NOMO-1 treated with DMSO at 0.1 percent for 48 hours (cell line): ENCODE measurements around the gene CNNM1.
A peak's percentile ranks its signal among the peaks of the same experiment; 100 is the strongest.

ENCODE experiments used
- DNase-seq: peaks from one replicate; lab custom pipeline; 2025; ENCODE audit not compliant: unreplicated experiment; lab: John Stamatoyannopoulos, UW

Gene CNNM1

DNA sequence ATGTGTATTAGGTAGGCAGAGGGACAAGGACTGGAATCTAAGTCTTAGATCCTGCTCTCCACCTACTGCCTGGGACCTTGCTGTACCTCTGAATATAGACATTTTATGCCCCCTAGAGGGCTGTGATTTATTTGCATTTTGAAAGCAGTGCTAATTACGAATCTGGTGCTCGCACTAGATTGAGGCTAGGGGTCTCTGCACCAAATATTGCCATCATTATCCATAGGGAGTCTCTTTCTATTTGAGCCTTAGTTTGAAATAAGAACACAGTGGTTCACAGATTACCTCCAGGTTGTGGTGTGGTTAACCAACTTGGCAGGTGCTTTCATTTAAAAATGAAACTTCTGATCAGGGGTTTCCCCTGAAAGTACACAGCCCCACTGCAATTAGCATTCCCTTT lies 41.8 kb downstream of the CNNM1 start:
- DNase-seq: peak; percentile 9

- no peak for DNase-seq
Measured at GRCh38 chr10:99372546-99373271, 43.6 kb downstream of the CNNM1 start.

DNA sequence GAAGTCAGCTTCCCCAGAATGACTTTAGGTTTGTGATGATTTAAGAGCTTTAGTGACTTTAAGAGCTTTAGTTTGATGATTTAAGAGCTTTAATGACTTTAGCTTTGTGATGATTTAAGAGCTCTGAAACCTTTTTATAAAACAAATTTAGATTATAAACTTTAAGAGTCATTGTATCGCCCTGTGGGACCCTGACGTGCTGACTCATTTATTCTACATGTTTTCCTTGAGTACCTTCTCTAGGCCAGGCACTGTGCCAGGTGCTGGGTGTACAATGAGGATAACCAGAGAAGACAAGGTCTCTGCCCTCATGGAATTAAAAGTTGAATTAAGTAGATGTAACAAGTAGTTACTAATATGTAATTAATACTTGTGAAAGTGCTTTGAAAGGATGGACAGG lies 45.4 kb downstream of the CNNM1 start:
- DNase-seq: no peak

- DNase-seq: no peak
Measured at GRCh38 chr10:99374972-99375371, 45.8 kb downstream of the CNNM1 start.

GRCh38 chr10:99375426-99375825 lies 46.3 kb downstream of the CNNM1 start:
- DNase-seq: no peak

DNA sequence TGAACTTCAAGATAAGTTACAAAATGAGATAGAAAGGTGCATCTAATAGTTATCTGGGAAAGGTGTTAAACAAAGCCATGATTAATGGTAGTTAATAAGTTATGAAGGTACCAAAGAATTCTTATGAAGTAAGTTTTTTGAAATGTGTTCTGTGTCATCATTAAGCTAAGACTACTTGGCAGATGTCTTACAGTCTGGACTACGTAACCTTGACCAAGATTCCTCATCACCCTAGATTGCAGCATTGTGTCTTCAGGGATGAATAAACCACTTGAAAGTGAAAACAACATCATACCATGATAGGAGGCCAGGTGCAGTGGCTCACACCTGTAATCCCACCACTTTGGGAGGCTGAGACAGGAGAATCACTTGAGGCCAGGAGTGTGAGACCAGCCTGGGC lies 53.0 kb downstream of the CNNM1 start:
- no peak for DNase-seq

- no peak for DNase-seq
Measured at GRCh38 chr10:99387071-99387470, 57.9 kb downstream of the CNNM1 start.

DNA sequence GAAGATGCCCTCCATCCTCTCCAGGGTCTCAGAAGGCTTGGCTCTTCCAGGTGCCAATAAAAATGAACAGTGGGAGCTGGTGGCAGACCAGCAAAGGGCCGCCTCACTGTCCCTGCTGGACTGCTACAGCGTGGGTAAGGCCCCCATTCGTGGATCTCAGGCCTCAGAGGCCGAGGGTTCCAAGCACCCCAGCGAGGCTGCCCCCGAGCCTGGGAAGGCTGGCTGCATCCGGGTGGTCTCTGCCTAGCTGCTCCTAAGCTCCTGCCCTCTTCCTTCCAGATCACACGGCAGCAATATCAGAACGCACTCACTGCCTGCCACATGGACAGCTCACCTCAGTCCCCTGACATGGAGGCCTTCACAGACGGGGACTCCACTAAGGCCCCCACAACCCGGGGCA lies 58.4 kb downstream of the CNNM1 start:
- DNase-seq: no peak

- DNase-seq: no peak
Measured at GRCh38 chr10:99389729-99390480, 60.7 kb downstream of the CNNM1 start.

DNA sequence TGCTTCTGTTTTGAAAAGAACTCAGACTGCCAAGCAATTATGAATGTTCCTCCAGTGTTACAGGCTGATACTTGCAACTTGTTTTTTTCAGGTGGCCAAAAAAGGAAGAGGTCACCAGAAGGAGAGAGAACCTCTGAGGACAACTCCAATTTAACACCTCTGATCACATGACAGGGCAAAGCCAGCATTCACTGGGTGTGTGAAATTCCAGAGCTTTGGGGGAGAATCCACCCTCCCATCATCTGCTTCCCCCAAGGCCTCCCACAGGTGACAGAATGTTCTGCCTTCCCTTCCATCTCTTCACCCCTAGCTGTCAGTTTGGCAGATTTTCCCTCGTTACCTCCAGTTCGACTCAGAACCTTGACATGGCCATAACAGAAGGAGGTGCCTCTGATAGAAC lies 62.2 kb downstream of the CNNM1 start:
- no peak for DNase-seq

DNA sequence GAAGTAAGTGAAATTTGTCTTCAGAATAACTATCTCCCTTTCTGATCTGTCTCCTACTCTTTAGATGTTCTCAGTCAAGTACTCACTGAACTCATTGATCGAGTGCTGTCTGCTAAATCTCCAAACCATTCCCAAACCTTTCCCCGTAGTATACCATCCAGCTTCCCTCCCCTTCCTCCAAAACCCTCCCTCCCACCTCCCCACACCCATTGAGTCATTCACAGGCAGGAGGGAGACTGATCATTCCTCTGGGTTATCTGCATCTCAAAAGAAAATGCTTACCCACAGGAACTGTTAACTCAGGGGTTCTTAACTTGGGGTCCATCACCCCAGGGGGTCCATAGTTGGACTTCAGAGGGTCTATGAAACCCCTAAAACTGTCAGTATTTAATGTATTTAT lies 63.9 kb downstream of the CNNM1 start:
- no peak for DNase-seq

DNA sequence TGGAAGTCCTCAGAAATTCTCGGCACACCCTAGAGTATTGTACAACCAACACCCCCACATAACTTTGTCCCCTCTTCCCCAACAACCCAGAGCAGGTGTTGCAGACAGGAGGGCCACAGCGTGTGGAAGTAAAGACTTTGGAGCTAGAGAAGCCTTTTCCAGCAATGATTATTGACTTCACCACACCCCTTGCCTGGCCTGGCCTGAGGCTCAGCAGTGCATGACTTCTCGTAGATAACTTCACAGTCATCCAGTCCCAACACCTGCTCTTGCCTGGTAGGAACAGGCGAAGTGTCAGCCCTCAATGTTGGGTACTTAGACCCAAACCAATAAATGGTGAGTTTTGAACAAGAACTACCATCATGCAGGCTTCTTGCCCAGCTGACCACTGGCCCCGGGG lies 64.5 kb downstream of the CNNM1 start:
- DNase-seq: no peak

DNA sequence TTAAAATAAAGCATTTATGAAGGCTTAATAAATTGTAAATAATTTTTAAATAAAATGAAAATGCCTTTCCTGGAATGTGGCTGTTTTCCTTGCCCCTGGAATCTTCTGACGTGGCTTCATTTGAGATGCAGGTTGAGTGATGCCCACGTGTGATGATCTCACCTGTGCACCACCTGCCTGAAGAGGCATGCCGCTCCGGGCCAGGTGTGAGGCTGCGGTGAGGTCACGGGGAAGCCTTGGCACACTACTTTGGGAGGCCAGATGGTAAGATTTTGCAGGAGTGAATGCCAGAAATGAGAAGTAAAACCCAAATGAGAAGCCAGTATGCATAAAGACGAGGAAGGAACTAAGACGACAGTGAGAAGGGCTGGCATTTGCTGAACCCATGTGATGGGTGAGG lies 65.1 kb downstream of the CNNM1 start:
- DNase-seq: no peak

DNA sequence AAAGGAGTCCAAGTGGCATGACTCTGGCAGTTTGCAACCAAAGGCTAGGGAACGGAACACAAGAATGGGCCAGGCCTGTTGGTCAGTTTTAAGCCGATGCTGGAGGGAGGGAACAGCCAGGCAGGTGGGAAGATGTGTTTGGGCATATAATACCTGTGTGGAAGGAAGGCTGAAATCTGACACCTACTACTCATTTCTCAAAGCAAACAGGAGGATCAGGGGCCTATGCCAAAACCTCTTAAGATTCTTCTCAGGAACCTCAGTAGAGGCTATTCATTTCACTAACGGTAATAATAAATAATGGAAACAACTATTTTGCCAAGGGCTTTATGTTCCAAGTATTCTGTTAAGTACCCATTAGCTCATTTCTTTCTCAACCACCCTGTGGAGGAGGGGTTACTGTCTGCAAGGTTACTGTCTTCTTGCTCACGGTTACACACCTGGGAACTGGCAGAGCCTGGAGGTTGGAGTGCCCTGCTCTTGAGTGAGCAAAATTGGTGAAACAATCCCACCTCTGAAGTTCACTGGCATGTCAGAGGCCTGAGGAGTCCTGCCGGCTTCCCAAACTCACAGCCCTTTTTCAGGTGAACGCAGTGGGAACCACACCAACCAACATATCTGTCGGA lies 65.7 kb downstream of the CNNM1 start:
- no peak for DNase-seq

GRCh38 chr10:99395750-99396445 lies 66.7 kb downstream of the CNNM1 start:
- no peak for DNase-seq

DNA sequence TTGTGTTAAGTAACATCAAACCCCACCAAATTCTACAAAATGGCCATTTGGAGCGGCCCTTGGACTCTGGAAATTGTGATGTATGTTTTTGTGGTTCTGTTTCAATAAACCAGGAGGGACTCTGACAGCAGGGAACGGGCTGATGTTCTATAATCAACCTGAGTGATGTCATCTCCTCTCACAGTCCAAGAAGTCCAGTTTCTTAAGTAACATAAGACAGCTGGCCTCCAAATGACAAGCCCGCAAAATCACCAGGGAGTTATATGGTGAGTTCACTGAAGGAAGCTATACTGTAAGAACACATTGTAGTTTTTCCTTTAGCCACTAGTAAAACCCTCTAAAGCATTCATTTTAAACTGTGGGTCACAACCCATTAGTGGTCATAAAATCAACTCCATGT lies 67.3 kb downstream of the CNNM1 start:
- DNase-seq: no peak

DNA sequence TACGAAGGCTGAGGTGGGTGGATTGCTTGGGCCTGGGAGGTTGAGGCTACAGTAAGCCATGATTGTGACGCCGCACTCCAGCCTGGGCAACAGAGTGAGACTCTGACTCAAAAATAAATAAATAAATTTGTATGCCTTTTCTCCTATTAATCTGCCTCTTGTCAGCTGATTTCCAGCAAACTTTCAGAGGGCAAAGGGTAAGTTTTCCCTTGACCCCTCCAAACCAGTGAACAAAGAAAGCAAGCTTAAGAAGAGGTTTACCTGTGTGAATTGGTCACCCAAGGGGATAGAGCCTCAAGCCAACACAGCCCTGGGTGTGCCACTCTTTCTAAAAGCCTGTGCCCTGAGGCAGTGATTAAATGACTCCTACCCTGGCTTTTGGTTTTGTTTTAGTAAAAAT lies 70.5 kb downstream of the CNNM1 start:
- DNase-seq: no peak

- peak; percentile 64 for DNase-seq
Measured at GRCh38 chr10:99403674-99404073, 74.5 kb downstream of the CNNM1 start.

DNA sequence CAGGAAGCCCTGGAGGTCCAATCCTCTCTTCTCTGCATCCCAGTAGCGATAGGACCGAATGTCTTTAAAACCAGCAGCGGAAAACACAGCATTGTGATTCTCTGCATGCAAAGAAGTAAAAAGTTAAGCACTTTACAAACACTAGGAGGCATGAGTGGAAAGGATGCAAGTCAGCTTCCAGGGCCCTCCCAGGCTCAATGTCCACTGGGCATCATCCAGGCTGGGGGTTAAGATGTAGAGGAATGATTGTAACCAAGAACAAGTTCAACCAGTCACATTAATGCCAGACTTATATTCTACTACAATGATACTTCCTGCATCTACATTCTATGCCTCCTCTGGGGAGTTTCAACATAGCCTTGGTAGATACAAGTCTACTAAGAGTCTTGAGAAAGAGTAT lies 77.0 kb downstream of the CNNM1 start:
- DNase-seq: no peak

DNA sequence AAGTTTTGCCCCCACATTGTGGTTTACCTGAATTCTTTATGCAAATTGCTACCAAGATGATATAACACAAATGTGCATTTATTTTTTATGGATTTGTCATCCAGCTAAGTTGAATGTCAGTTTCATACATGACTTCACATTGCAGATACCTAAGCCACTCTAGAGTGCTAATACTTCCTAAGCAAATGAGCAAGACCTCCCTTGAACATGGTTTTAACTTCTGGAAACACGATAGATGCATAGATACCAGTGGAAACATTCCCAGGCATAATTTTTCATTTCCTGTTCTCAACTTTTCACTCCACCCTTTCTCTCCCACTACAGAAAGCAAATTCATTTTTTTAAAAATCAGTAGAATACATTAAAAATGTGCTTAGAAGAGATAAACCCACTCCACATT lies 81.0 kb downstream of the CNNM1 start:
- DNase-seq: no peak

GRCh38 chr10:99410876-99411275 lies 81.7 kb downstream of the CNNM1 start:
- DNase-seq: no peak

DNA sequence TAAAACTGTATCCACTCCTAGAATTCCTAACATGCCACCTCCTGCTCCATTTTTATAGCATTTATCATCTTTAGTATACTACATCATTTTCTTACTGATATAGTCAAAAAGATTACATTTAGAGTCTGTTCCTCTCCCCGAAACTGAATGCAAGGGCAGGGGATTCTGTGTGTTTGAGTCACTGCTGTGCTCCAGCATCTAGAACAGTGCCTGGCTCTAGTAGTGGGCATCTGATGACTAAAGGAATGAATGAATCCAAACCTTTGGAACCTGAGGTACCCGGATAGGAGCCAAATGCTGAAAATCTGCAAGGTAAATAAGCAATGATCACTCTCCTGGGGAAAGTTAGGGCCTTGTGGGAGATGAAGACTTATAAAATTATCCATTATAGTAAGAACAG lies 82.4 kb downstream of the CNNM1 start:
- DNase-seq: no peak
